ENCODE data around the gene WBP2.
"Not testable (repeated sequence)": the region's sequence is repeated elsewhere in the genome, so short reads cannot be mapped to it uniquely, and the experiment has no call there.

DNA sequence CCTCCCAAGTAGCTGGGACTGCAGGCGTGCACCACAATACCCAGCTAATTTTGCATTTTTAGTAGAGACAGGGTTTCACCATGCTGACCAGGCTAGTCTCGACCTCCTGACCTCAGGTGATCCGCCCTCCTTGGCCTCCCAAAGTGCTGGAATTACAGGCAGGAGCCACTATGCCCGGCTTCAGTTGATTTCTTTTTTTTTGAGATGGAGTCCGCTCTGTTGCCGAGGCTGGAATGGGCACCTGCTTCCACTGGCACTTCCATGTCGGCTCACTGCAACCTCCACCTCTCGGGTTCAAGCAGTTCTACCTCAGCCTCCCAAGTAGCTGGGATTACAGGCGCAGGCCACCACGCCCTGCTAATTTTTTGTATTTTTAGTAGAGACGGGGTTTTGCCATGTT is 44.4 kb downstream of the WBP2 start:
- TF ChIP-seq, protein P1, sequence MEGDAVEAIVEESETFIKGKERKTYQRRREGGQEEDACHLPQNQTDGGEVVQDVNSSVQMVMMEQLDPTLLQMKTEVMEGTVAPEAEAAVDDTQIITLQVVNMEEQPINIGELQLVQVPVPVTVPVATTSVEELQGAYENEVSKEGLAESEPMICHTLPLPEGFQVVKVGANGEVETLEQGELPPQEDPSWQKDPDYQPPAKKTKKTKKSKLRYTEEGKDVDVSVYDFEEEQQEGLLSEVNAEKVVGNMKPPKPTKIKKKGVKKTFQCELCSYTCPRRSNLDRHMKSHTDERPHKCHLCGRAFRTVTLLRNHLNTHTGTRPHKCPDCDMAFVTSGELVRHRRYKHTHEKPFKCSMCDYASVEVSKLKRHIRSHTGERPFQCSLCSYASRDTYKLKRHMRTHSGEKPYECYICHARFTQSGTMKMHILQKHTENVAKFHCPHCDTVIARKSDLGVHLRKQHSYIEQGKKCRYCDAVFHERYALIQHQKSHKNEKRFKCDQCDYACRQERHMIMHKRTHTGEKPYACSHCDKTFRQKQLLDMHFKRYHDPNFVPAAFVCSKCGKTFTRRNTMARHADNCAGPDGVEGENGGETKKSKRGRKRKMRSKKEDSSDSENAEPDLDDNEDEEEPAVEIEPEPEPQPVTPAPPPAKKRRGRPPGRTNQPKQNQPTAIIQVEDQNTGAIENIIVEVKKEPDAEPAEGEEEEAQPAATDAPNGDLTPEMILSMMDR (IDR thresholded peaks at IDR 0.05; ENCODE audit: insufficient read depth, low read depth, low read length): not testable (repeated sequence)
- not testable (repeated sequence) for TF ChIP-seq EZH2 (IDR thresholded peaks at IDR 0.05; ENCODE audit: insufficient read depth, low read length)
